Smooth muscle cell of the coronary artery (primary cell): ENCODE measurements around the gene ZNHIT6. TPM values are rescaled to one million over a fixed set of nuclear protein-coding genes. Genes with fewer than 3 reads are reported as not detected.

ENCODE experiments used
- total RNA-seq: library from RNA; depleted of rRNA; stranded (reverse); fragments of >200 nt; gene quantifications from 2 replicates; pipeline ENCODE4 v1.2.3, GENCODE V29; 2014; ENCODE audit warnings: low replicate concordance

ZNHIT6 gene, protein sequence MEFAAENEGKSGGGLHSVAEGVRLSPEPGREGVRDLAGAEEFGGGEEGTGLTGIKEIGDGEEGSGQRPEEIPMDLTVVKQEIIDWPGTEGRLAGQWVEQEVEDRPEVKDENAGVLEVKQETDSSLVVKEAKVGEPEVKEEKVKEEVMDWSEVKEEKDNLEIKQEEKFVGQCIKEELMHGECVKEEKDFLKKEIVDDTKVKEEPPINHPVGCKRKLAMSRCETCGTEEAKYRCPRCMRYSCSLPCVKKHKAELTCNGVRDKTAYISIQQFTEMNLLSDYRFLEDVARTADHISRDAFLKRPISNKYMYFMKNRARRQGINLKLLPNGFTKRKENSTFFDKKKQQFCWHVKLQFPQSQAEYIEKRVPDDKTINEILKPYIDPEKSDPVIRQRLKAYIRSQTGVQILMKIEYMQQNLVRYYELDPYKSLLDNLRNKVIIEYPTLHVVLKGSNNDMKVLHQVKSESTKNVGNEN
- total RNA-seq = 9.1 and 19.5 TPM in 2 replicates

DNA sequence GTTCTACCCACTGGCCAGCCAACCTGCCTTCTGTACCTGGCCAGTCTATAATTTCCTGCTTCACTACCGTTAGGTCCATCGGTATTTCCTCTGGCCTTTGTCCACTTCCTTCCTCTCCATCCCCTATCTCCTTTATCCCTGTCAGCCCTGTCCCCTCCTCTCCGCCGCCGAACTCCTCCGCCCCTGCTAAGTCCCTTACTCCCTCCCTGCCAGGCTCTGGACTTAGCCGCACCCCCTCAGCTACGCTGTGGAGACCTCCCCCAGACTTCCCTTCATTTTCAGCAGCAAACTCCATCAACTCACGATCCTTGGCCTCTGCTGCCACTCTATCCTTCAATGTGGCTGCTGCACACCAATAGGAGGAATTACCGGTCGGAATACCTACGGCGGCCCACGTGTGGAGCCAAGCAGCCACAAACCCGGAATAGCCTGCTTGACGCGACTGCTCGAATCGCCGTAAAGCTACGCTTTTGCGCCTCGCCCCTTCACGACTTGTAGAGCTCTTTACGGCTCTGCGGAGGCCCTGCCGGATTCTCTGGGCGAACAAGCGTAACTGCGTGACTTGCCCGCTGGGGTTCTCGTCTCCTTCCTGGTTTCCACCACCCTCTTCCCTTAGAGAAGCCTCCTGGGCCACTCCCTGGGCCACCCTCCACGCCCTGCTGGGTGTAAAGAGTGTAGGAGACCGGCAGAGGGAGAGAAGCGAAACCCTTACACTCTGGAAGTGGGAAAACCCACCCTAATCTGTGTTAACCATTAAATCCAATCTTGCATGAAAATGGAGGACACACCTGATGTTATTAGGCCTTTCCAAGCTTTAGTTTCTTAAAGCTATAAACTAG is at the start of gene ZNHIT6:
TSS of gene ZNHIT6 (minus strand) at position 444 of the 839 bp plus-strand sequence. CDS start at position 295, 149 bp downstream.

Other genes with a start within 250 kb of the ZNHIT6 start
- 17.8 and 32.2 TPM in 2 replicates for gene DDAH1, start 243.3 kb downstream of the ZNHIT6 start, total RNA-seq
- gene CCN1, start 127.7 kb downstream of the ZNHIT6 start, total RNA-seq = 40.2 and 126 TPM in 2 replicates